ENCODE data around the gene LRRC26. TPM values are rescaled to one million over a fixed set of nuclear protein-coding genes. Genes with fewer than 3 reads are reported as not detected.

LRRC26 gene
- total RNA-seq (2014; rRNA removed; shearing (Covaris generic)) = not detected in 2 replicates
- not detected in 2 replicates for polyA plus RNA-seq (2016; fragmentation: Nextera tagmentation; extraction: Ambion mirVana)

- H3K4me2 ChIP-seq (ENCODE audit: unreplicated experiment) = peak within 1 kb of the TSS; percentile 44
- no peaks in the 10 kb centered on the region for H3K9me2 ChIP-seq (ENCODE audit: insufficient read depth)
- H3K79me2 ChIP-seq (ENCODE audit: insufficient read depth) = no peaks in the 10 kb centered on the region
- H3K9me3 ChIP-seq (ENCODE audit: low read depth) = no peaks in the 10 kb centered on the region
- H3K4me1 ChIP-seq (ENCODE audit: insufficient read depth) = no peaks in the 10 kb centered on the region
- H4K20me1 ChIP-seq (ENCODE audit: insufficient read depth) = no peaks in the 10 kb centered on the region
- peak within 1 kb of the TSS; percentile 36; the same call in 1 of the 2 replicates for H3K4me3 ChIP-seq
- no peak for TF ChIP-seq EZH2phosphoT487 (IDR thresholded peaks at IDR 0.05; ENCODE audit: insufficient read depth, low read depth)
- no peak for TF ChIP-seq EZH2 (IDR thresholded peaks at IDR 0.05; ENCODE audit: insufficient read depth, poor library complexity, severe bottlenecking)
- in situ Hi-C loops (cut with MboI) = no loop called here
- no peak within 1 kb of the TSS for H2AFZ ChIP-seq
- no peak within 1 kb of the TSS for H3K9ac ChIP-seq
- H3K27ac ChIP-seq = no peak within 1 kb of the TSS
- no peaks in the 10 kb centered on the region for H3K36me3 ChIP-seq (ENCODE audit: low read depth)
- DNase-seq = no peak
- peaks cover 32% of the 10 kb centered on the region for H3K27me3 ChIP-seq (replicated peaks; ENCODE audit: insufficient read depth)
- 3 to 9% methylated on average over 21 to 37 of the region's 41 CpGs for WGBS, 2 experiments (ENCODE audit: low coverage in 1 of 2, low lambda C conversion rate in 2 of 2, missing lambda C conversion rate in 2 of 2)
- no peaks in the 10 kb centered on the region for H3F3A ChIP-seq (ENCODE audit: insufficient read depth)
These were observed at the start of gene LRRC26 for GRCh38 chr9:137169896-137170358. LRRC26 (minus strand) TSS chr9:137170051; CDS start chr9:137169943, 108 bp downstream.

GRCh38 chr9:137218754-137219271 is 49.0 kb upstream of the LRRC26 start:
- Histone ChIP-seq H3K4me1 (ENCODE audit: insufficient read depth) (peaks cover 13% of the 10 kb centered on the region), H3F3A (ENCODE audit: insufficient read depth) (no peaks in the 10 kb centered on the region), H3K27me3 (replicated peaks; ENCODE audit: insufficient read depth) (no peaks in the 10 kb centered on the region), H3K9me2 (ENCODE audit: insufficient read depth) (no peaks in the 10 kb centered on the region), H3K27ac (no peak overlapping the region), H3K79me2 (ENCODE audit: insufficient read depth) (no peaks in the 10 kb centered on the region), H4K20me1 (ENCODE audit: insufficient read depth) (no peaks in the 10 kb centered on the region), H3K4me3 (no peak overlapping the region), H3K9me3 (ENCODE audit: low read depth) (no peaks in the 10 kb centered on the region), H3K36me3 (ENCODE audit: low read depth) (no peaks in the 10 kb centered on the region), H2AFZ (no peak overlapping the region), H3K9ac (no peak overlapping the region), H3K4me2 (ENCODE audit: unreplicated experiment) (no peak overlapping the region)
- in situ Hi-C loops (cut with MboI) = loop anchor here (10.0 kb wide), 1 partner anchor 94 kb away; no protein-coding TSS in a partner anchor
- 75 to 85% methylated on average over 12 of the region's 12 CpGs for WGBS, 2 experiments (ENCODE audit: low coverage in 1 of 2, low lambda C conversion rate in 2 of 2, missing lambda C conversion rate in 2 of 2)
- peak; percentile 53 for DNase-seq
- no peak for TF ChIP-seq EZH2phosphoT487 (IDR thresholded peaks at IDR 0.05; ENCODE audit: insufficient read depth, low read depth)
- no peak for TF ChIP-seq EZH2 (IDR thresholded peaks at IDR 0.05; ENCODE audit: insufficient read depth, poor library complexity, severe bottlenecking)

DNA sequence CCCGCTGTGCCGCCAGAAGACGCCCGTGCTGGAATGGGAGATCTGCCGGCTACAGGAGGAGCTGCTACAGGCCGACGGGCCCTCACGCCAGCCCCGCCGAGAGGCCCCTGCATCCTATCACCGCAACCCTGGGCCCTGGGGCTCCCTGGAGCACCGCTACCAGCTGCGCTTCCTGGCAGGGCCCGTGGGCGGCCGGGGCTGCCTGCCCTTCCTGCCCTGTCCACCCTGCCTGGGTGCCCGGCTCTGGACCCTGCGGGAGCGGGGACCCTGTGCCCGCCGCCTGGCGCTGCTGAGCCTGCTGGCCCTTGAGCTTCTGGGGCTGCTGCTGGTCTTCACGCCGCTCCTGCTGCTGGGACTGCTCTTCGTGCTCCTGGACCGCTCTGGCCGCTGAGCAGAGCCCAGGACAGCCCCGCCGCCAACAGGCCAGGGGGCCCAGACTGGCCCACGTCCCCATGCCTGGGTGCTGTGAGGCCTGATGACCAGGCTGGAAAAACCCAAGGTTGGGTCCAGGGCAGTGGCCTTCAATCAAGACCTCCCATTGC is 48.4 kb upstream of the LRRC26 start:
- Histone ChIP-seq H3K4me2 (ENCODE audit: unreplicated experiment) (no peak overlapping the region), H3K79me2 (ENCODE audit: insufficient read depth) (no peaks in the 10 kb centered on the region), H3K9me3 (ENCODE audit: low read depth) (no peaks in the 10 kb centered on the region), H3K27ac (no peak overlapping the region), H4K20me1 (ENCODE audit: insufficient read depth) (no peaks in the 10 kb centered on the region), H3K4me1 (ENCODE audit: insufficient read depth) (peaks cover 13% of the 10 kb centered on the region), H3K36me3 (ENCODE audit: low read depth) (no peaks in the 10 kb centered on the region), H3F3A (ENCODE audit: insufficient read depth) (no peaks in the 10 kb centered on the region), H3K9ac (no peak overlapping the region), H3K9me2 (ENCODE audit: insufficient read depth) (no peaks in the 10 kb centered on the region), H3K27me3 (replicated peaks; ENCODE audit: insufficient read depth) (no peaks in the 10 kb centered on the region), H3K4me3 (no peak overlapping the region), H2AFZ (no peak overlapping the region)
- no peak for TF ChIP-seq EZH2 (IDR thresholded peaks at IDR 0.05; ENCODE audit: insufficient read depth, poor library complexity, severe bottlenecking)
- TF ChIP-seq EZH2phosphoT487 (IDR thresholded peaks at IDR 0.05; ENCODE audit: insufficient read depth, low read depth) = no peak
- 85 to 89% methylated on average over 23 to 28 of the region's 30 CpGs for WGBS, 2 experiments (ENCODE audit: low coverage in 1 of 2, low lambda C conversion rate in 2 of 2, missing lambda C conversion rate in 2 of 2)
- in situ Hi-C loops (cut with MboI) = loop anchor here (10.0 kb wide), 1 partner anchor 93 kb away; no protein-coding TSS in a partner anchor
- no peak for DNase-seq

- H3K36me3 ChIP-seq (ENCODE audit: low read depth) = no peaks in the 10 kb centered on the region
- peaks cover 13% of the 10 kb centered on the region for H3K4me1 ChIP-seq (ENCODE audit: insufficient read depth)
- no peaks in the 10 kb centered on the region for H4K20me1 ChIP-seq (ENCODE audit: insufficient read depth)
- in situ Hi-C loops (cut with MboI) = loop anchor here (10.0 kb wide), 1 partner anchor 93 kb away; no protein-coding TSS in a partner anchor
- no peaks in the 10 kb centered on the region for H3K27me3 ChIP-seq (replicated peaks; ENCODE audit: insufficient read depth)
- WGBS, 2 experiments (ENCODE audit: low coverage in 1 of 2, low lambda C conversion rate in 2 of 2, missing lambda C conversion rate in 2 of 2) = 29 to 38% methylated on average over 32 to 34 of the region's 36 CpGs
- H3K9me2 ChIP-seq (ENCODE audit: insufficient read depth) = no peaks in the 10 kb centered on the region
- H3K4me3 ChIP-seq = peak overlapping the region; percentile 46
- no peak overlapping the region for H2AFZ ChIP-seq
- no peak overlapping the region for H3K27ac ChIP-seq
- TF ChIP-seq EZH2 (IDR thresholded peaks at IDR 0.05; ENCODE audit: insufficient read depth, poor library complexity, severe bottlenecking) (no peak), EZH2phosphoT487 (IDR thresholded peaks at IDR 0.05; ENCODE audit: insufficient read depth, low read depth) (no peak)
- peak overlapping the region; percentile 65 for H3K4me2 ChIP-seq (ENCODE audit: unreplicated experiment)
- peak; percentile 67 for DNase-seq
- no peaks in the 10 kb centered on the region for H3K9me3 ChIP-seq (ENCODE audit: low read depth)
- peak overlapping the region; percentile 17; the same call in 1 of the 2 replicates for H3K9ac ChIP-seq
- no peaks in the 10 kb centered on the region for H3F3A ChIP-seq (ENCODE audit: insufficient read depth)
- H3K79me2 ChIP-seq (ENCODE audit: insufficient read depth) = no peaks in the 10 kb centered on the region
These were observed 47.7 kb upstream of the LRRC26 start for GRCh38 chr9:137217276-137218211.

Measured in GM23248 (cell line).